Small intestine (tissue), 7 donors: ENCODE measurements around the gene FAM53B. TPM values are rescaled to one million over a fixed set of nuclear protein-coding genes. Genes with fewer than 3 reads are reported as not detected.

ENCODE experiments used
- DNase-seq, 2 donors: peaks; one replicate each; pipeline versions ENCODE4 v3.0.0 to v3.0.0-alpha.2; 2013
- FAIRE-seq: peaks from 2 replicates; lab custom pipeline; 2012; peaks lifted over from hg19 to GRCh38; lab: Jason Lieb, UNC
- H3K27ac ChIP-seq, 3 donors: one replicate each; pipeline ENCODE4 v1.5.1; 2013; ENCODE audit warnings: low read length in 2 of 3, mild to moderate bottlenecking in 2 of 3, control low read depth in 1 of 3, inconsistent platforms in 1 of 3, low read depth in 1 of 3, moderate library complexity in 1 of 3
- H3K27me3 ChIP-seq, 3 donors: one replicate each; pipeline ENCODE4 v1.6.1; 2013; ENCODE audit warnings: low read length in 3 of 3, inconsistent platforms in 1 of 3; ENCODE audit not compliant: control insufficient read depth in 3 of 3, insufficient read depth in 3 of 3
- H3K36me3 ChIP-seq, 3 donors: one replicate each; pipeline ENCODE4 v1.6.1; 2013; ENCODE audit warnings: low read length in 3 of 3, inconsistent platforms in 1 of 3, low read depth in 1 of 3, mild to moderate bottlenecking in 1 of 3, moderate library complexity in 1 of 3; ENCODE audit not compliant: control insufficient read depth in 3 of 3, insufficient read depth in 2 of 3
- H3K4me1 ChIP-seq, 3 donors: one replicate each; pipeline ENCODE4 v1.6.1; 2013; ENCODE audit warnings: low read length in 2 of 3, inconsistent platforms in 1 of 3, low read depth in 1 of 3, mild to moderate bottlenecking in 1 of 3, moderate library complexity in 1 of 3; ENCODE audit not compliant: control insufficient read depth in 3 of 3, insufficient read depth in 2 of 3
- H3K4me3 ChIP-seq, 3 donors: one replicate each; pipeline ENCODE4 v1.5.1; 2013; ENCODE audit warnings: low read length in 3 of 3, control low read depth in 1 of 3, inconsistent platforms in 1 of 3, low read depth in 1 of 3, mild to moderate bottlenecking in 1 of 3, moderate library complexity in 1 of 3
- H3K9me3 ChIP-seq, 2 donors: one replicate each; pipeline ENCODE4 v1.6.1; 2013; ENCODE audit warnings: low read depth in 1 of 2, low read length in 1 of 2; ENCODE audit not compliant: control insufficient read depth in 2 of 2, insufficient read depth in 1 of 2
- WGBS, 3 donors: extraction: QIAGEN DNeasy Blood & Tissue Kit; methylation state at CpG; one replicate each; pipeline ENCODE4 v1.1.7; 2013; 5-methylcytosine and 5-hydroxymethylcytosine counted together
- polyA plus RNA-seq, 4 donors: library from polyadenylated mRNA; stranded (reverse) in 3 of 4; unstranded in 1 of 4; fragments of 200-250 nt in 3 of 4; fragments of 120-200 nt in 1 of 4; gene quantifications; one replicate each; pipeline versions ENCODE4 v1.2.1 to v1.2.3, GENCODE V29; 2013
- donor health status: healthy with polysubstance abuse.
- donor health status: control.
- donor health status: control.
- donor health status: Bipolar disorder and iron deficiency.
- donor health status: healthy.

FAM53B gene
- polyA plus RNA-seq, 4 donors: 15.1 to 30.2 (median 22.8) TPM

DNA sequence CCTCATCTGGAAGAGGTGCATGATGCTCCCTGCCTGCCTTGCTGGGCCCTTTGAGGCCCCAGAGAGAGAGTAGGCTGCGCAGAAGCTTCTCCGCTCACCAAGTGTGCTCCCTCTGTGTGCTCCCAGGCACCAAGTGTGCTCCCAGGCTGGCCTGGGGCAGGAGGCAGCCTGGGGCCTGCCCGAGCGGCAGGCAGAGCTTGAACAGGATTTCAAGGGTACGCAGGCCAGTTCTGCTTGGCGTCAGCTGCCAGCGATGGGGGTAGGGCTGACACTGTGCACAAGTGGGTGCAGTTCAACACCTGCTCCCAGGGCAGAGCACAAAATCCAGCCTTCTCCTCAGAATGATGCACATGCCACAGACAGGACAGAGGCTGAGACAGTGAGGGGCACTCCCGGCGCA is 119.7 kb downstream of the FAM53B start:
- Histone ChIP-seq H3K9me3 (no peaks in the 10 kb centered on the region), H3K27me3 (no peaks in the 10 kb centered on the region), H3K4me3 (no peak overlapping the region), H3K36me3 (peaks cover 0 to 80% (median 2%) of the 10 kb centered on the region in 3 donors), H3K27ac (no peak overlapping the region), H3K4me1 (peaks cover 9 to 34% (median 12%) of the 10 kb centered on the region in 3 donors)
- WGBS, 3 donors: 86 to 91% (median 90%) methylated on average over 9 of the region's 9 CpGs
- FAIRE-seq (no peak), DNase-seq (no peak)

- Histone ChIP-seq H3K36me3 (peaks cover 0 to 83% (median 2%) of the 10 kb centered on the region in 3 donors), H3K4me1 (peaks cover 9 to 34% (median 11%) of the 10 kb centered on the region in 3 donors), H3K4me3 (no peak overlapping the region), H3K27me3 (no peaks in the 10 kb centered on the region), H3K9me3 (no peaks in the 10 kb centered on the region), H3K27ac (no peak overlapping the region)
- 90 to 94% (median 91%) methylated on average over 13 of the region's 13 CpGs for WGBS, 3 donors
- DNase-seq (no peak), FAIRE-seq (no peak)
Observed at GRCh38 chr10:124624006-124624405, 120.2 kb downstream of the FAM53B start.

GRCh38 chr10:124622866-124623536 is 121.2 kb downstream of the FAM53B start:
- H3K27ac ChIP-seq: no peak overlapping the region
- H3K9me3 ChIP-seq: no peaks in the 10 kb centered on the region
- WGBS, 3 donors: 86 to 91% (median 89%) methylated on average over 30 to 31 of the region's 31 CpGs
- no peak for DNase-seq
- no peak overlapping the region for H3K4me3 ChIP-seq
- no peaks in the 10 kb centered on the region for H3K27me3 ChIP-seq
- H3K36me3 ChIP-seq: peaks cover 0 to 85% (median 4%) of the 10 kb centered on the region in 3 donors
- FAIRE-seq: no peak
- H3K4me1 ChIP-seq: peaks cover 5 to 24% (median 7%) of the 10 kb centered on the region in 3 donors

GRCh38 chr10:124622158-124622557 is 122.0 kb downstream of the FAM53B start:
- Histone ChIP-seq H3K4me1 (peaks cover 3 to 16% (median 4%) of the 10 kb centered on the region in 3 donors), H3K36me3 (peaks cover 0 to 94% (median 4%) of the 10 kb centered on the region in 3 donors)
- 82 to 89% (median 86%) methylated on average over 13 of the region's 13 CpGs for WGBS, 3 donors

GRCh38 chr10:124621637-124622036 is 122.5 kb downstream of the FAM53B start:
- DNase-seq (no peak), FAIRE-seq (no peak)
- no peaks in the 10 kb centered on the region for H3K9me3 ChIP-seq
- 75 to 92% (median 76%) methylated on average over 13 of the region's 13 CpGs for WGBS, 3 donors
- H3K27ac ChIP-seq: no peak overlapping the region
- no peak overlapping the region for H3K4me3 ChIP-seq
- H3K27me3 ChIP-seq: no peaks in the 10 kb centered on the region
- H3K36me3 ChIP-seq: peaks cover 0 to 98% (median 6%) of the 10 kb centered on the region in 3 donors
- H3K4me1 ChIP-seq: peaks cover 1 to 11% (median 1%) of the 10 kb centered on the region in 3 donors

More at GRCh38 chr10:124622158-124622557, 122.0 kb downstream of the FAM53B start:
- Histone ChIP-seq H3K9me3 (no peaks in the 10 kb centered on the region), H3K4me3 (no peak overlapping the region), H3K27me3 (no peaks in the 10 kb centered on the region), H3K27ac (no peak overlapping the region)
- DNase-seq: no peak
- FAIRE-seq: no peak

DNA sequence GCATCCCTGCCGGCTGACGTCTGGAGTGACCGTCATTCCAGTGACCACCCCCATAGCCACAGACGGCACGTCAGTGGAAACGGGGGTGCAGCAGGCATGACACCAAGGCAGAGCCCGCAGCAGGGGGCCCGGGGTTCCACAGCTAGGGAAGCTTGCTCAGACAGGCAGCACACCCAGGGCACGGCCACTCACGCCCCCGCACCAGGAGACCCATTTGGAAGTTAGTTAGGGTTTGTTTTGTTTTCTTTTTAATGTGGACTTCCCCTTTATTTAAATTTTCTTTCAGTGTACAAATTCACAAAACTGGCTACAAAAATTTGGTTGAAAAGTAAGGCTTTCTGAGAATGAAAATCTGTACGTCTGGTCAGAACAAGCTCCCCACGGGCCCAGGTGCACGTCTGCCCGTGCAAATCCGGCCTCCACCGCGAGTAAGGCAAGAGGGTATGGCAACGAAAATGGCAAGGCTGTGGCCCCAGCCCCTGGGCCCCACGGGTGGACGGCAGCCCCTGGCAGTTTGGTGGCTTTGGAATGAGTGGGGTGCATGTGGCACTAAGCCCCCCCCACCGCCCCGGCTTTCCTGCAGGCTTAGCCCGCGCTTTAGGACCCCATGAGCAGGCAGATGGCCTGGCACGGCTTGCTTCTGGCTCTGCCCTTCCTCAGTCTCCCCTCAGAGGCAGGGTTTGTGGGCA is 124.2 kb downstream of the FAM53B start:
- no peak for DNase-seq
- Histone ChIP-seq H3K9me3 (no peaks in the 10 kb centered on the region), H3K27ac (peak overlapping the region in 1 of 3 donors; percentile 41), H3K36me3 (peaks cover 0 to 95% (median 7%) of the 10 kb centered on the region in 3 donors), H3K27me3 (no peaks in the 10 kb centered on the region), H3K4me3 (no peak overlapping the region), H3K4me1 (peaks cover 0 to 2% (median 0%) of the 10 kb centered on the region in 3 donors)
- WGBS, 3 donors: 77 to 87% (median 82%) methylated on average over 25 to 26 of the region's 26 CpGs
- FAIRE-seq: no peak

- peak overlapping the region in 1 of 3 donors; percentile 41 for H3K27ac ChIP-seq
- 65 to 75% (median 68%) methylated on average over 9 of the region's 9 CpGs for WGBS, 3 donors
- DNase-seq (no peak), FAIRE-seq (no peak)
- peaks cover 0 to 2% (median 0%) of the 10 kb centered on the region in 3 donors for H3K4me1 ChIP-seq
- H3K4me3 ChIP-seq: no peak overlapping the region
- no peaks in the 10 kb centered on the region for H3K27me3 ChIP-seq
- no peaks in the 10 kb centered on the region for H3K9me3 ChIP-seq
- H3K36me3 ChIP-seq: peaks cover 0 to 91% (median 7%) of the 10 kb centered on the region in 3 donors
Observed at GRCh38 chr10:124619195-124619594, 125.0 kb downstream of the FAM53B start.

DNA sequence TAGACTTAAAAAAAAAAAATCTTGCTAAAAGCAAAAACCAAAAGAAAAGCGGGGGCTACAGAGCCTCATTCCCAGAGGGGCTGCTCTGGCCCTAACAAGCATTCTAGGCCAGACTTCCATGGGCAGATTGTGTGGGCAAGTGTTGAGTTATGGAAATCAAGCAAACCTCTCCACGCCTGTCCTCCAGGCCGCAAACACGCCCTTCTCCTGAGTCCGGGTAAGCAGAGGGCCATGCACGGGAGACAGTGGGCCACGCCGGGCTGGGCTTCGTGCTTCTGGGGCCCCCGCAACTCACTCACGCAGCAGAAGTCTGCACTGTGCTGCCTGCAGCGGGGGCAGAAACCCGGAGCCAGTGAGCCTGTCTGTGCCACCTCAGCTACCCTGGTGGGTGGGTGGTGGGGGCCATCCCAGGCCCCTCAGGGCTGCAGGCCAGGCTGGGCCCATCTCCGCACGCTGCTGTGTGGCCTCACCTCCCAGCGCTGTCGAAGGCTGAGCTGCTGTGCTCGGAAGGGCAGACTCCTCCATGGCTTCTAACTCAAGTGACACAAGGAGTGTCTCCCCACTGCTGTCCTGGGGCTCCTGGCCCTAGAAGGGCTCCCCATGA is 125.6 kb downstream of the FAM53B start:
- 89 to 96% (median 94%) methylated on average over 14 to 18 of the region's 18 CpGs for WGBS, 3 donors
- H3K36me3 ChIP-seq: peaks cover 0 to 92% (median 7%) of the 10 kb centered on the region in 3 donors

More for the DNA sequence above, 125.6 kb downstream of the FAM53B start:
- DNase-seq: no peak
- Histone ChIP-seq H3K27me3 (no peaks in the 10 kb centered on the region), H3K4me3 (no peak overlapping the region), H3K27ac (no peak overlapping the region), H3K4me1 (peaks cover 0 to 2% (median 0%) of the 10 kb centered on the region in 3 donors), H3K9me3 (no peaks in the 10 kb centered on the region)
- FAIRE-seq: no peak
